ENCODE data around the gene TTLL5.
"Not testable (repeated sequence)": the region's sequence is repeated elsewhere in the genome, so short reads cannot be mapped to it uniquely, and the experiment has no call there.

TTLL5 gene

GRCh38 chr14:75649337-75649736 lies 11.7 kb upstream of the TTLL5 start:
- no peak for DNase-seq

GRCh38 chr14:75649773-75650172 lies 11.3 kb upstream of the TTLL5 start:
- DNase-seq: no peak

DNA sequence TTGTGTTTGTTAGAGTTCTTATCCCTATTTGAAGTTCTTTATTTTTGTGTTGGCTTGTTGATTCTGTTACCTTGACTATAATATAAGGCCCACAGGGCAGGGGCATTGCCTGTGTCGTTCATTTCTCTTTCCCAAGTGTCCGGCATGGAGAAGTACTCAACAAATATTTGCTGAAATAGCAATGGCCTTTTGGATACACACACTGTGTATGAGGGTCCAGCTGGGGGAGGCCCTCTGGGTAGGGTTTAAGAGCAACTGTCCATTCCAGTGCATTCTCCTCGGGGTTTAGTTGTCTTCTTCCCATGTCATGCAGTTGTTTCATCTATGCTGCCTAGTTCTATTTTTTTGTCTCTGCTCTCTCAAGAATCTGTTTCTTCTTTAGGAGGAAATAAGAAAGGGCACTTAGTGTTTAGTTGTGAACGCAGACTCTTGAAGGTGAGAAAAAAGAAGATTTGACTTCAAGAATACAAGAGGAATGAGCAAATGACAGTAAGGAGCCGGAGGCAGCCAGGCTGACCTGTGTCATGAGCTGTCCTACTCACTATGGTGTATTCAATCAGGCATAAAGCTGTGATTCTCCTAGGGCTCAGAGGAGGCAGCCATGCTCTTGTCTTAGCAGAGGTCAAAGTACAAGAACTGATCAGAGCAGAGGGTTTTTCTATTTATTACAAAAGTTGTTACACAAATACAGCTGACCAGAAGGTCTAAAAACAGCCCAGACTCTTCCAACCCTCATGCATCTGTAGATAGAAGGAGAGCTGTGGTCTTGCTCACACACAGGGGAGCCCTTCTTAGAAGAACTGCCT lies 10.6 kb upstream of the TTLL5 start:
- no peak for DNase-seq

- DNase-seq: no peak
These were observed 7.5 kb upstream of the TTLL5 start for GRCh38 chr14:75653563-75653962.

GRCh38 chr14:75654127-75654732 lies 6.8 kb upstream of the TTLL5 start:
- DNase-seq: peak; percentile 48 to 84 (median 68)

- DNase-seq: no peak
These were observed 5.8 kb upstream of the TTLL5 start for GRCh38 chr14:75655235-75655634.

DNA sequence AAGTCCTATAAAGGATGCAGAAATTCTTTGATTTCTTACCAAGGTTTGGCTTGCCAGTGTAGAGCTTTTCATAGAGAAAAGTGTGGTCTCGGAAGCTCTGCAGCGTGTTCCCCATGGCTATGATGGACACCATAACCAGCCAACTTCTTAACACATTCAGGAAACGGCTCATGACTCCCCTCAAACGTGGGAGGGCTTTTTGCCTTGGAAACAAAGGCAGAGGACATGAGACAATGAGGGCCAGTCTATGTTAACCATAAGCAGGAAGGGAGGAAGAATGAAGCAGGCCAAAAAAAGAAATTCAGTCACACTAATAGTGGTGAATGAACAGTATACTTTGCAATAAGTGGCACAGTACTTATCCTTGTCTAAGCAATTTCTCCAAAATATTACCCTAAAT lies 3.7 kb upstream of the TTLL5 start:
- DNase-seq: no peak

- DNase-seq: no peak
These were observed 2.1 kb upstream of the TTLL5 start for GRCh38 chr14:75658957-75659356.

DNA sequence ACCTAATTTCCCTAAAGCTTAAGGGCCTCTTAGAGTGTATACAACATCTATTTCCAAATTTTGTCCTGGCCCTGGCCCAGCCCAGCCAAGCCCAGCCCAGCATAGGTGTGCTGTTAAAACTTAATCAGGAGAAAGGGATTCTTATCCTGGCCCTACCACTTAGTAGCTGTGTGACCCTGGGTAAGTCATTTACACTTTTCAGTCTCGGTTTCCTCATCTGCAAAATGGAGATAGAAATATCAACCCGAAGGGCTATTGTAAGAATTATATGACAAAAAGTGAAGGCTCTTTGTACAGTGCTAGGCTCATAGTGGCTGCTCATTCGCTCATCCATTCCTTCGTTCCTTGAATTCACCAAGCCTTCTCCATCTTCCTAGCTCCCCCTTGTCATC lies 812 bp upstream of the TTLL5 start:
- no peak for DNase-seq

DNA sequence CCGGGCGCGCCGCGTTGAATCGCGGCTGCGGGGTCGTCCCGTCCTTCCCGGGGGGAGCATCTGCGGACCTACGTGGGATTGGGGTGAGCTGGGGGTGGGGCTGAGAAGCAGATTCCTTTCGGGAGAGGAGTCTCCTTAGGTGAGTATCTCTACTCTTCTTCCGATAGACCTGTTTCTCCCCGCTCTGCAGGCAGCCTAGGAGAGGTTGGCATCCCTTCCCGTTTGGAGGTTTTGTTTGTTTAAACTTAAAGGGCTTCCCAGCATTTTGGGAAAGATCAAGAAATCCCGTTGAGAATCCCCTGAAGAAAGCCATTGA lies 411 bp downstream of the TTLL5 start:
- no peak for DNase-seq

- DNase-seq: no peak
These were observed 1.9 kb downstream of the TTLL5 start for GRCh38 chr14:75662966-75663365.

GRCh38 chr14:75667099-75667765 lies 6.2 kb downstream of the TTLL5 start:
- no peak for DNase-seq

DNA sequence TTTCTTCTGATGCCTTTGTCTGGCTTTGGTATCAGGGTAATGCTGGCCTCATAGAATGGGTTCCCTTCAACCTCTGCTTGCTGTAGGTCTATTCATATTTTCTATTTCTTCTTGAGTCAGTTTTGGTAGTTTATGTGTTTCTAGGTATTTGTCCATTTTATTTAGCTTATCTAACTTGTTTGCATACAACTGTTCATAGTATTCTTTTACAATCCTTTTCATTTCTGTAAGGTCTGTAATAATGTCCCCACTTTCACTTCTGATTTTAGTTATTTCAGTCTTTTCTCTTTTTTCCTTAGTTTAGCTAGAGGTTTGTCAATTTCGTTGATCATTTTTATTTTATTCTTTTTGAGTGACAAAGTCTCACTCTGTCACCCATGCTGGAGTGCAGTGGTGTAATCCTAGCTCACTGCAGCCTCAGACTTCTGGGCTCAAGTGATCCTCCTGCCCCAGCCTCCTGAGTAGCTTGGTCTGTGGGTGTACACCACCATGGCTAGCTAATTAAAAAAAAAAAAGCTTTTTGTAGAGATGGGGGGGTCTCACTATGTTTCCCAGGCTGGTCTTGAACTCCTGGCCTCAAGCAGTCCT lies 11.7 kb downstream of the TTLL5 start:
- DNase-seq: no peak

DNA sequence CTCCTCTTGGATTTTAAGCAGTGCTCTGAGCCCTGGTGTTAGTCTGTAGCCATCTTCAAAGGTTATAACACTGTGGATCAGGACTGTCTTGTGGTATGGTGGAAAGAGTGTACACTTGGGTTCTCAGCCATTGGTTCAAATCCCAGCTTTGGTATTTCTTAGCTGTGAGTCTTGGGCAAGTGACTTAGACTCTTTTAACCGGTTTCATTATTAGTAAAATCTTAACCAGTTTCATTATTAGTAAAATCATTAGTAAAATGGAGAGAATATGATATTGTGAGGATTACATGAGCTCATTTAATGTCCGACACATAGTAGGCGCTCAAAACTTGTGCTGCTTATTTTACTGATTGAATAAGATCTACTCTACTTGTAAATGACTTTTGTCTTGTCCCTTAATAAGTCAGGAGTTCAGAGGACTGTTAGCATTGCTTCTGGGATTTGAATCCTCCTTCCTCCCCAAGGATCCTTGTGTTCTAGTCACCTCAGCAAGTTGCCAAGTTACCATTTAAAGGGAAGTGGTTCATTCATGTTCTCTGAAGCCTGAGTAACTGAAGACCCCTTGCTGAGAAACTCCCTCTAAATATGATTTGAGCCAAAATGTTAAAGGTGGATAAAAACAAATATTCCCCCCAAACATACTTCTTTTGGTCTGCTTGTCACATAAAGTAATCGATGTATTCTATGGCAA lies 12.4 kb downstream of the TTLL5 start:
- no peak for DNase-seq

DNA sequence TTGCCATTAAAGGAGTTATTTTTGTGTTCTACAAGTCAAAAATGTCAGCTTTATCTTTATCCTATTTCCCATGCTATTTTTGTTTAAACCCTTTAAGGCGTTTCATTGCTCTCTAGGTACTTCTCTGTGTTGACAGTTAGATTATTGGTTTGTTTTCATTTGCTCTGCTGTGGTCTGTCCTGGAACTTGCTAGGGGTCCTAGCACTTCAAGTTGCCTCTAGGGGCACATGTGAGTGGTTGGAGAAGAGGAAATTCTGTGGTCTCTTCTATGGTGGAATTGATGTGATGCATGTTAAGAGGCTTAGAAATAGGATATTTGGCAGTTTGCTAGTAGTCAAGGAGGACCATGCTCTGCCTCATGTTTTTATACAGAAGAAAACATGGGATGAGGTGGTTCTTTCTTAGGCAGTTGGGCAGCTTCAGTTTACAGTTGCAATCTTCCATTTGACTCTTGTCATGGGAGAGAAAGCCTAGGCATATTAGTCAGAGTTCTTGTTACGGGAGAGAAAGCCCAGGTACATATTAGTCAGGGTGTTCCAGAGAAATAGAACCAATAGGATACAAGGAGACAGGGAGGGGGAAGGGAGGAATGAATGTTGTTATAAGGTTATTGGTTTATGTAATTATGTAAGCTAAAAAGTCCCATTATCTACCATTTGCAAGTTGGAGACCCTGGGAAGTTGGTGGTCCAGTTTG lies 14.4 kb downstream of the TTLL5 start:
- DNase-seq: no peak

GRCh38 chr14:75685910-75686309 lies 24.9 kb downstream of the TTLL5 start:
- no peak for DNase-seq

- DNase-seq: no peak
These were observed 28.0 kb downstream of the TTLL5 start for GRCh38 chr14:75689012-75689411.

DNA sequence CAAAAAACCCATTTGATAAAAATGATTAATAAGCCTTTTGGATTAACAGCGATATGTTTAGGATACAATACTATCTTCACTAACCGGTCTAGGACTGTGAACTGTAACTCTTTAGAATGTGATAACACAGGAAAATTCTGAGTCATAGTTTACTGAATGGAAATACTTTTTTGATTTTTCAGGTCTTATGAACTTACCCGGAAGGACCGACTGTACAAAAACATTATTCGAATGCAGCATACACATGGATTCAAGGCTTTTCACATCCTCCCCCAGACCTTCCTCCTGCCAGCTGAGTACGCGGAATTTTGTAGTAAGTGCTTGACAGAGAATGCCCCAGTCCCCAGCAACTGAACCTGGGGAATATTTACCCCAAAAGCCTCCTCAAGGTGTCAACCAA lies 29.0 kb downstream of the TTLL5 start:
- DNase-seq: no peak

GRCh38 chr14:75695025-75695424 lies 34.0 kb downstream of the TTLL5 start:
- DNase-seq: not testable (repeated sequence)

GRCh38 chr14:75697386-75697785 lies 36.3 kb downstream of the TTLL5 start:
- DNase-seq: no peak

- DNase-seq: no peak
These were observed 36.9 kb downstream of the TTLL5 start for GRCh38 chr14:75697918-75698317.

DNA sequence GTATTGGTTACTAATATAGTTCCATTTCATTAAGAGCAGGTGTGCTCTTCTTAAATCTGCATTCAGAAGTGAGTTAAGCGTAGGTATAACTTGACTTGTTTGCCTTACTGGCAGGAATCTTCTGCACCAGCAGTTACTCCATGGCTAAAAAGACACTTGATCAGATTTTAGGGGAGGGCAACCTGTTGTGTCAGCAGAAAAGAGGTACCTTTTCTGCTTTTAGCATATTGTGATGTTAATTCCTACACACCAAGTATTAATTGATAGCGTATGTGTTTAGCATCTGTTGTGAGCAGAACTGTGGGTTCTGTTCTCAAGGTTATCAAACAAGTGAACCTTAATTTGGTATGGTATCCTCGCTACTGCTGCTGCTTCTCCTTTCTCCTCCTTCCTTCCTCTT lies 38.3 kb downstream of the TTLL5 start:
- DNase-seq: no peak

DNA sequence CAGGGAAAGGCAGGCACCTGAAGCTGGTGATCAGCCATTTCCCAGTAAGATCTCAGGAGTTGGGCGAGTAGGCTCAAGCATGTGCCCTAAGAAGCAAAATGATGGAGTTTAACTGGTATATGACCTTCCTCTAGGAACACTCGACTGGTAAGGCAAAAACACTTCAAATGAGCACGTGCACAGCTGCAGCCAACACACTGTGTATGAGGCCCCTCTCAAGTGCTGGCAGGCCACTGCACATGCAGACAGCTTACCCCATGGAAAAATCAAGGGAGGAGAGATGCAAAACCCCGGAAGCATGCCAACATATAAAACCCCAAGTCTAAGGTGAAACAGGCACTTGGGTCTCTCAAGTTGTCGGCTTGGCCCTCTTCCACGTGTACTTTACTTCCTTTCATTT lies 39.2 kb downstream of the TTLL5 start:
- no peak for DNase-seq

Data from stimulated activated naive CD4-positive, alpha-beta T cell (primary cell).